Body of pancreas (tissue), 4 donors: ENCODE measurements around the gene RGS5.

Experiments used
- POLR2A ChIP-seq, 3 donors: fragments of 450-650 bp; IDR thresholded peaks; one replicate each; pipeline ENCODE4 v1.6.1; 2016; ENCODE audit warnings: antibody characterized with exemption in 3 of 3, mild to moderate bottlenecking in 2 of 3
- TF ChIP-seq, protein P1 (sequence below), 7 experiments: fragments of 450-650 bp in 4 of 7; fragments of 200-600 bp in 3 of 7; sonication (generic) in 3 of 7; IDR thresholded peaks; one replicate each; pipeline ENCODE4 v1.5.1; 2016 to 2019; ENCODE audit warnings: antibody characterized with exemption in 7 of 7

DNA sequence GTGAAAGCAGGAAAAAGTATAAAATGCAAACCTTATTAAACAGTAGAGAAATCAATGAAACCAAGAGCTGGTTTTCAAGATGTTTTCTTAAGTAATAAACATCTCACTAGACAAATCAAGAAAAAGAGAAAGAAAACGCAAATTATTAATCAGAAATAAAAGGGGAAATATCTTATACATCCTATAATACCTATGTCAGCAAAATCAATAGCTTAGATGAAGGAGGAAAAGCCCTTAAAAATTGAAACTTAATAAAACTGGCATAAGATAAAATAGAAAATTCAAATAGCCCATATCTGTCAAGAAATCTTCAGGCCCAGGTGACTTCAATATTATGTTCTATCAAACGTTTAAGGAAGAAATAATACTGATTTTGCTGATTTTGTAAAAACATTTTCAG, 74.4 kb downstream of the RGS5 start:
- TF ChIP-seq POLR2A (IDR thresholded peaks at IDR 0.05) = no peak
- TF ChIP-seq, protein P1, sequence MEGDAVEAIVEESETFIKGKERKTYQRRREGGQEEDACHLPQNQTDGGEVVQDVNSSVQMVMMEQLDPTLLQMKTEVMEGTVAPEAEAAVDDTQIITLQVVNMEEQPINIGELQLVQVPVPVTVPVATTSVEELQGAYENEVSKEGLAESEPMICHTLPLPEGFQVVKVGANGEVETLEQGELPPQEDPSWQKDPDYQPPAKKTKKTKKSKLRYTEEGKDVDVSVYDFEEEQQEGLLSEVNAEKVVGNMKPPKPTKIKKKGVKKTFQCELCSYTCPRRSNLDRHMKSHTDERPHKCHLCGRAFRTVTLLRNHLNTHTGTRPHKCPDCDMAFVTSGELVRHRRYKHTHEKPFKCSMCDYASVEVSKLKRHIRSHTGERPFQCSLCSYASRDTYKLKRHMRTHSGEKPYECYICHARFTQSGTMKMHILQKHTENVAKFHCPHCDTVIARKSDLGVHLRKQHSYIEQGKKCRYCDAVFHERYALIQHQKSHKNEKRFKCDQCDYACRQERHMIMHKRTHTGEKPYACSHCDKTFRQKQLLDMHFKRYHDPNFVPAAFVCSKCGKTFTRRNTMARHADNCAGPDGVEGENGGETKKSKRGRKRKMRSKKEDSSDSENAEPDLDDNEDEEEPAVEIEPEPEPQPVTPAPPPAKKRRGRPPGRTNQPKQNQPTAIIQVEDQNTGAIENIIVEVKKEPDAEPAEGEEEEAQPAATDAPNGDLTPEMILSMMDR (IDR thresholded peaks at IDR 0.05) = no peak
